Osteocyte (in vitro differentiated cells): ENCODE data around the gene RAD51AP2. TPM values are rescaled to one million over a fixed set of nuclear protein-coding genes. Genes with fewer than 3 reads are reported as not detected.
"Not testable (repeated sequence)": the region's sequence is repeated elsewhere in the genome, so short reads cannot be mapped to it uniquely, and the experiment has no call there.

Experiments used
- DNase-seq: peaks from one replicate; pipeline ENCODE4 v3.0.0; 2021; ENCODE audit warnings: mixed read lengths; ENCODE audit not compliant: unreplicated experiment; ENCODE audit errors: extremely low spot score
- H3K27ac Mint-ChIP-seq: one replicate; pipeline ENCODE4 v1.8.0; 2021; ENCODE audit warnings: mild to moderate bottlenecking, mixed read lengths; ENCODE audit not compliant: unreplicated experiment
- H3K27me3 Mint-ChIP-seq: one replicate; pipeline ENCODE4 v1.8.0; 2021; ENCODE audit warnings: mixed read lengths; ENCODE audit not compliant: unreplicated experiment
- H3K36me3 Mint-ChIP-seq: one replicate; pipeline ENCODE4 v1.8.0; 2021; ENCODE audit warnings: mixed read lengths; ENCODE audit not compliant: unreplicated experiment
- H3K4me1 Mint-ChIP-seq: one replicate; pipeline ENCODE4 v1.8.0; 2021; ENCODE audit warnings: mixed read lengths; ENCODE audit not compliant: unreplicated experiment
- H3K4me3 Mint-ChIP-seq: one replicate; pipeline ENCODE4 v1.8.0; 2021; ENCODE audit warnings: mild to moderate bottlenecking, moderate library complexity, mixed read lengths; ENCODE audit not compliant: unreplicated experiment
- H3K9me3 Mint-ChIP-seq: one replicate; pipeline ENCODE4 v1.8.0; 2021; ENCODE audit warnings: mixed read lengths; ENCODE audit not compliant: unreplicated experiment
- long read RNA-seq: library from polyadenylated mRNA; unstranded; transcript quantifications from one replicate; pipeline ENCODE4 v2.0.0, GENCODE V29; 2021
- total RNA-seq: library from RNA; stranded (reverse); gene quantifications from 2 replicates; pipeline ENCODE4 v1.2.1, GENCODE V29; 2021
- TF ChIP-seq, protein P1 (sequence below): fragments of 200-600 bp; sonication (generic); IDR thresholded peaks from 2 replicates; pipeline ENCODE4 v1.5.0; 2021; ENCODE audit warnings: antibody characterized with exemption, mild to moderate bottlenecking, moderate library complexity

The RAD51AP2 gene
- not detected in 2 replicates for total RNA-seq
- long read RNA-seq: 0 reads

- H3K27ac Mint-ChIP-seq: no peak within 1 kb of the TSS
- H3K4me1 Mint-ChIP-seq: peaks cover 8% of the 10 kb centered on the region
- H3K4me3 Mint-ChIP-seq: peak within 1 kb of the TSS; percentile 46
- no peaks in the 10 kb centered on the region for H3K36me3 Mint-ChIP-seq
- DNase-seq: no peak
- TF ChIP-seq, protein P1, sequence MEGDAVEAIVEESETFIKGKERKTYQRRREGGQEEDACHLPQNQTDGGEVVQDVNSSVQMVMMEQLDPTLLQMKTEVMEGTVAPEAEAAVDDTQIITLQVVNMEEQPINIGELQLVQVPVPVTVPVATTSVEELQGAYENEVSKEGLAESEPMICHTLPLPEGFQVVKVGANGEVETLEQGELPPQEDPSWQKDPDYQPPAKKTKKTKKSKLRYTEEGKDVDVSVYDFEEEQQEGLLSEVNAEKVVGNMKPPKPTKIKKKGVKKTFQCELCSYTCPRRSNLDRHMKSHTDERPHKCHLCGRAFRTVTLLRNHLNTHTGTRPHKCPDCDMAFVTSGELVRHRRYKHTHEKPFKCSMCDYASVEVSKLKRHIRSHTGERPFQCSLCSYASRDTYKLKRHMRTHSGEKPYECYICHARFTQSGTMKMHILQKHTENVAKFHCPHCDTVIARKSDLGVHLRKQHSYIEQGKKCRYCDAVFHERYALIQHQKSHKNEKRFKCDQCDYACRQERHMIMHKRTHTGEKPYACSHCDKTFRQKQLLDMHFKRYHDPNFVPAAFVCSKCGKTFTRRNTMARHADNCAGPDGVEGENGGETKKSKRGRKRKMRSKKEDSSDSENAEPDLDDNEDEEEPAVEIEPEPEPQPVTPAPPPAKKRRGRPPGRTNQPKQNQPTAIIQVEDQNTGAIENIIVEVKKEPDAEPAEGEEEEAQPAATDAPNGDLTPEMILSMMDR: no peak
- peaks cover 49% of the 10 kb centered on the region for H3K27me3 Mint-ChIP-seq
- H3K9me3 Mint-ChIP-seq: no peaks in the 10 kb centered on the region
Measured at GRCh38 chr2:17518212-17519154, at the start of gene RAD51AP2. RAD51AP2 (minus strand) TSS chr2:17518440; CDS start chr2:17518415, 25 bp downstream.

- not testable (repeated sequence) for H3K4me3 Mint-ChIP-seq, H3K36me3 Mint-ChIP-seq, DNase-seq, H3K9me3 Mint-ChIP-seq, H3K4me1 Mint-ChIP-seq, H3K27ac Mint-ChIP-seq
- peaks cover 10% of the 10 kb centered on the region for H3K27me3 Mint-ChIP-seq
Measured at GRCh38 chr2:17565726-17566125, 47.5 kb upstream of the RAD51AP2 start.

DNA sequence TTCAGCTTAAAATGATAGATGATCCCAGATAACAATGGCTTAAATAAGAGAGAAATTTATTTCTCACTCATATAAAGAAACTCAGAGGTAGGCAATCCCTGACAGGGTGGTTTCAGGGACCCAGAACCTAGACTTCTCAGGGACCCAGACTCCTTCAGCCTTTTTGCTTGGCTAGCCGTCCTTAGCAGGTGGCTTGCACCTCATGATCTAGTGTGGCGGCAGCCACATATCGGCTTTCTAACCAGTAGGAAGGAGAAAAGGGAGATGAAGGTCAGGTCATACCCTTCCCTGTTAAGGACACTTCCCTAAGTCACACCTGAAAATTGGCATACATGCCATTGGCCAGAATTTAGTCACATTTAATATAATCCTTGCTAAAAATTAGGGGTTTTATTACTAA, 40.6 kb upstream of the RAD51AP2 start:
- Mint-ChIP-seq H3K36me3 (no peaks in the 10 kb centered on the region), H3K27ac (no peak overlapping the region), H3K27me3 (peaks cover 14% of the 10 kb centered on the region), H3K4me1 (no peaks in the 10 kb centered on the region), H3K9me3 (no peaks in the 10 kb centered on the region), H3K4me3 (no peak overlapping the region)
- DNase-seq: no peak
- TF ChIP-seq, protein P1: no peak

DNA sequence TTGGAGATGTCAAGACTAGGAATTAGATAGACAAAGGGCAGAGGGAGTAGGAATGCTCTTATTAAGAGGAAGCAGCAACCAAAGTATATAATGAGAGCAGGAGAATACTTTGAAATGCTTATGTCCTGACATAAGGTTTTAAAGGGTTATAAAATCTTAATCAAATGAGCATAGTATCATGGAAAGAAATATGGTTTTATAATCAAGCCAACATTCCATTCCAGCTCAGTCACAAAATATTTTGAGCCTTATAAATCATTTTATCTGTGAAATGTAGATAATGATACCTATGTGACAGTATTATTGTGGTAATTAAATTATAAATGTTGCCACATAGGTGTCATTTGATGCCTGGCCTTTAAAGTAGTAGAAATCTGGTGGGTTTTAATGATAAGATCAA, 39.8 kb upstream of the RAD51AP2 start:
- Mint-ChIP-seq H3K9me3 (no peaks in the 10 kb centered on the region), H3K4me3 (no peak overlapping the region), H3K27ac (no peak overlapping the region), H3K27me3 (peaks cover 14% of the 10 kb centered on the region), H3K4me1 (no peaks in the 10 kb centered on the region), H3K36me3 (no peaks in the 10 kb centered on the region)
- DNase-seq: no peak
- TF ChIP-seq, protein P1: no peak

- Mint-ChIP-seq H3K27me3 (peaks cover 14% of the 10 kb centered on the region), H3K4me1 (no peaks in the 10 kb centered on the region), H3K4me3 (no peak overlapping the region), H3K36me3 (no peaks in the 10 kb centered on the region), H3K27ac (no peak overlapping the region), H3K9me3 (no peaks in the 10 kb centered on the region)
- TF ChIP-seq, protein P1: no peak
- DNase-seq: no peak
Measured at GRCh38 chr2:17557596-17557995, 39.4 kb upstream of the RAD51AP2 start.
